Left lung (tissue), 10 donors: ENCODE measurements around the gene CCDC196. TPM values are rescaled to one million over a fixed set of nuclear protein-coding genes. Genes with fewer than 3 reads are reported as not detected.

Source experiments
- ATAC-seq: fragments of 200-7000 bp; cut with Tn5 transposase; one replicate; pipeline ENCODE4 v1.9.1; 2020; ENCODE audit warnings: moderate library complexity
- DNase-seq, 4 donors: peaks; one replicate each; pipeline ENCODE4 v3.0.0-alpha.2; 2013 to 2020
- H3K27ac ChIP-seq, 2 donors: fragments of 200-600 bp; sonication (generic) in 1 of 2; one replicate each; pipeline versions ENCODE4 v1.5.0 to v1.8.0; 2020 to 2021
- H3K27me3 ChIP-seq, 2 donors: fragments of 200-600 bp; sonication (generic) in 1 of 2; one replicate each; pipeline versions ENCODE4 v1.5.0 to v1.8.0; 2020 to 2021
- H3K36me3 ChIP-seq, 2 donors: fragments of 200-600 bp; sonication (generic) in 1 of 2; one replicate each; pipeline versions ENCODE4 v1.5.0 to v1.8.0; 2020 to 2021
- H3K4me1 ChIP-seq, 2 donors: fragments of 200-600 bp; one replicate each; pipeline ENCODE4 v1.8.0; 2021
- H3K4me3 ChIP-seq, 2 donors: fragments of 200-600 bp; sonication (generic) in 1 of 2; one replicate each; pipeline versions ENCODE4 v1.5.0 to v1.8.0; 2020 to 2021; ENCODE audit warnings: mild to moderate bottlenecking in 1 of 2
- H3K9me3 ChIP-seq, 2 donors: fragments of 200-600 bp; sonication (generic) in 1 of 2; one replicate each; pipeline versions ENCODE4 v1.5.0 to v1.8.0; 2020 to 2021
- intact Hi-C, 2 donors: fragments of 100-400 bp; cut with DNase I; formaldehyde crosslinking; loops; one replicate each; pipeline versions ENCODE4 v1.11.2 to v1.14.2; 2022
- polyA plus RNA-seq, 6 donors: library from polyadenylated mRNA; unstranded; fragments of 120-200 nt; gene quantifications; one replicate each; pipeline ENCODE4 v1.2.1, GENCODE V29; 2013; ENCODE audit not compliant: insufficient read length in 6 of 6
- total RNA-seq, 2 donors: library from RNA; stranded (reverse); fragmentation: NEBNext Ultra II Directional; extraction: Animal tissue kit (Norgen Biotek cat#: 25700); gene quantifications; one replicate each; pipeline ENCODE4 v1.2.1, GENCODE V29; 2021
- TF ChIP-seq, protein P1 (sequence below), 2 donors: fragments of 200-600 bp; sonication (generic) in 1 of 2; IDR thresholded peaks; one replicate each; pipeline versions ENCODE4 v1.5.0 to v1.8.0; 2021; ENCODE audit warnings: antibody characterized with exemption in 2 of 2
- donor health status: DM: no; HTN: yes; CAD: no.
- donor health status: DM: no; HTN: no; CAD: no.

The CCDC196 gene
- total and polyA plus RNA-seq, 8 donors, result 0.18 to 0.32 TPM; not detected in 6

DNA sequence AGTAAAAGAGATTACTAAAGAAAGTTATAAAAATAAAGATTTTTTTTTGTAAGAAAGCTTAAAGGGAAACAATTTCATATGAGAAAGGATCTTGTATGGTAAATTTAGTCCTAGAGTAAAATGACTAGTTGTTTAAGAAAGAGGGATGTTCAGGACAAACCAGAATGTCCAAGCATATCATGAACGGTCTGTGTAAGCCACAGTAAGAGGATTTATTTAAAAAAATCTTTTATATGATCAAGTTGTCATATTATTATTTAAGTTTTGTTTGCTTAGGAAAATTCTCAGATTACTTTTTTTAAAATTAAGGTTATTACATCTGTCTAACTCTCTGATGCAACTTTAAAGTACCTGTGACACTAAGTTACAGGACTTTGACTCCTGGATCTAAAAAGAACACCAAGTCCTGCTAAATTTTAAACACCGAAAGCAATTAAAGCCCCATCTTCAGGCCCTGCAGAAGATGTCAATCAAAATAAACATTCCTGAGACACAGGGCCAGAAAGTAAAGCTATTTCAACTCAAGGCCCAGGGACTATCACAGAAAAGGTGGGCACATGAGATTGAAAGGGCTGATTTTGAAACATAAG, 17.3 kb upstream of the CCDC196 start:
- no peak for ATAC-seq
- TF ChIP-seq, protein P1, sequence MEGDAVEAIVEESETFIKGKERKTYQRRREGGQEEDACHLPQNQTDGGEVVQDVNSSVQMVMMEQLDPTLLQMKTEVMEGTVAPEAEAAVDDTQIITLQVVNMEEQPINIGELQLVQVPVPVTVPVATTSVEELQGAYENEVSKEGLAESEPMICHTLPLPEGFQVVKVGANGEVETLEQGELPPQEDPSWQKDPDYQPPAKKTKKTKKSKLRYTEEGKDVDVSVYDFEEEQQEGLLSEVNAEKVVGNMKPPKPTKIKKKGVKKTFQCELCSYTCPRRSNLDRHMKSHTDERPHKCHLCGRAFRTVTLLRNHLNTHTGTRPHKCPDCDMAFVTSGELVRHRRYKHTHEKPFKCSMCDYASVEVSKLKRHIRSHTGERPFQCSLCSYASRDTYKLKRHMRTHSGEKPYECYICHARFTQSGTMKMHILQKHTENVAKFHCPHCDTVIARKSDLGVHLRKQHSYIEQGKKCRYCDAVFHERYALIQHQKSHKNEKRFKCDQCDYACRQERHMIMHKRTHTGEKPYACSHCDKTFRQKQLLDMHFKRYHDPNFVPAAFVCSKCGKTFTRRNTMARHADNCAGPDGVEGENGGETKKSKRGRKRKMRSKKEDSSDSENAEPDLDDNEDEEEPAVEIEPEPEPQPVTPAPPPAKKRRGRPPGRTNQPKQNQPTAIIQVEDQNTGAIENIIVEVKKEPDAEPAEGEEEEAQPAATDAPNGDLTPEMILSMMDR (IDR thresholded peaks at IDR 0.05), result no peak
- H3K27me3 ChIP-seq, result no peaks in the 10 kb centered on the region
- H3K27ac ChIP-seq, result no peak overlapping the region
- no peaks in the 10 kb centered on the region for H3K4me1 ChIP-seq
- H3K4me3 ChIP-seq, result no peak overlapping the region
- DNase-seq, result no peak
- peaks cover 0 to 37% of the 10 kb centered on the region in 2 donors for H3K9me3 ChIP-seq
- intact Hi-C loops, result no loop called here
- no peaks in the 10 kb centered on the region for H3K36me3 ChIP-seq

DNA sequence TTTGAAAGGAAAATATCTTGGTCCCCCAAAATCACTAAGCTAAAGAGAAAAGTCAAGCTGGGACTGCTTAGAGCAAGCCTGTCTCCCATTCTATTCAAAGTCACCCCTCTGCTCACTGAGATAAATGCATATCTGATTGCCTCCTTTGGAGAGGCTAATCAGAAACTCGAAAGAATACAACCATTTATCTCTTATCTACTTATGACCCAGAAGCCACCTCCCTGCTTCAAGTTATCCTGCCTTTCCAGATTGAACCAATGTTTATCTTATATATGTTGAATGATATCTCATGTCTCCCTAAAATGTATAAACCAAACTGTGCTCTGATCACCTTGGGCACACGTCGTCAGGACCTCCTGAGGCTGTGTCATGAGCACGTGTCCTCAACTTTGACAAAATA, 14.6 kb upstream of the CCDC196 start:
- Histone ChIP-seq H3K27me3 (no peaks in the 10 kb centered on the region), H3K9me3 (peaks cover 0 to 37% of the 10 kb centered on the region in 2 donors)
- TF ChIP-seq, protein P1 (IDR thresholded peaks at IDR 0.05), result no peak

DNA sequence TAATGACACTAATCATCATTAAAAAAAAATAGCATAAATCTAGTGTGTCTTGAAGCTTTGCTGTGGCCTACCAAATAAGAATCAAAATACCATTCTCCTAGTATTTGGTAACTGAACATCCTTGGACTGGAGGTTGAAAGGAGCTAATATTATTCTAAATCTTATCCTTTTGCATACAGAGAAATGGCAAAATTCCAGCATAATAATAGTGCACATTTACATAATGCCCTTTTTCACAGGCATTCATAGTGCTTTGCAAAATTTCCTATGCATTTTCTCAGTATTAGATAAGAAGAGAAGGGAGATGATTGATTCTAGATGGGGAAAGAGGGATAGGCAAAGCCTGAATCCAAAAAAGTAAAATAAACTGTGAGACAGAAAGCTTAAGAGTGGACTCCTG, 13.9 kb upstream of the CCDC196 start:
- intact Hi-C loops, result no loop called here

More for the DNA sequence above, 14.6 kb upstream of the CCDC196 start:
- ATAC-seq, result no peak
- Histone ChIP-seq H3K36me3 (no peaks in the 10 kb centered on the region), H3K27ac (no peak overlapping the region), H3K4me3 (no peak overlapping the region), H3K4me1 (no peaks in the 10 kb centered on the region)
- intact Hi-C loops, result no loop called here
- no peak for DNase-seq

DNA sequence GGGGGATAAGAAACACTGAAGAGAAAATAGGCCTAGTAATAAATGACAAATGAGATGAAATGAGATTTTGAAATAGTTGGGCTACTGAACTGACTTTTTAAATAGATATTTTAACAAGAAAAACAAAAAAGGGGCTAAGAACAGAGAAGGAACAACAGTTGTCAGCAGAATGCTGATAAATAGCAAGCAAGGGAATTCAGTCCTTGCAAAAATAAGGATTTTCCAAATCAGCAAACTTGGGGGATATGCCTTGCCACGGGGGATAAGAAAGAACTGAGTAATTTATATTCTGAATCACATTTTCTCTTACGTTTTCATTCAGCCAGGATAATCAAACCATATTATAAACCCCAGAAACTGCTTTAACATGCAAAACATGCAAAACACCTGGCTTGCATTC, 12.9 kb upstream of the CCDC196 start:
- H3K9me3 ChIP-seq, result peaks cover 0 to 37% of the 10 kb centered on the region in 2 donors
- DNase-seq (no peak), ATAC-seq (no peak)
- no peaks in the 10 kb centered on the region for H3K4me1 ChIP-seq
- H3K4me3 ChIP-seq, result no peak overlapping the region
- H3K36me3 ChIP-seq, result no peaks in the 10 kb centered on the region
- intact Hi-C loops, result no loop called here
- no peak overlapping the region for H3K27ac ChIP-seq
- no peaks in the 10 kb centered on the region for H3K27me3 ChIP-seq
- TF ChIP-seq, protein P1 (IDR thresholded peaks at IDR 0.05), result no peak

More for the DNA sequence above, 13.9 kb upstream of the CCDC196 start:
- Histone ChIP-seq H3K4me1 (no peaks in the 10 kb centered on the region), H3K27me3 (no peaks in the 10 kb centered on the region), H3K36me3 (no peaks in the 10 kb centered on the region), H3K27ac (no peak overlapping the region), H3K9me3 (peaks cover 0 to 37% of the 10 kb centered on the region in 2 donors), H3K4me3 (no peak overlapping the region)
- DNase-seq, result no peak
- TF ChIP-seq, protein P1 (IDR thresholded peaks at IDR 0.05), result no peak
- ATAC-seq, result no peak

DNA sequence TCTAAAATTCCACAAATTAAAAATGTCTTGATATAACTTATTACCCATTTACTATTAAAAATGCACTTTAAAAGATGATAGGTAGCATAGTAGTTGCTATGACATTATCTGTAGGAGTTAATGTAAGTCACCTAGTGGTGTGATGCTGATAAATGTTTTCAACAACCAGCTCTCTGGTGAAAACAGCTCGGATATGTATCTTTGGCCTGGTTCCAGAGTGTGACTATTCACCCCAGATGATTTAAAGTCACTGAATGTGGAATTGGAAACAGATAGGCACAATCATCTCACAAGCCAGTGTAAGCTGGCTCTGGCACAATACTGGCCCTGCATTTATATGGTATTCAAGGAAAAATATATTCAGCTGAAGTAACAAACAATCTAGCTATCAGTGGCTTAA, 9.2 kb upstream of the CCDC196 start:
- intact Hi-C loops, result no loop called here
- H3K4me1 ChIP-seq, result no peaks in the 10 kb centered on the region
- no peaks in the 10 kb centered on the region for H3K36me3 ChIP-seq
- TF ChIP-seq, protein P1 (IDR thresholded peaks at IDR 0.05), result no peak
- no peak overlapping the region for H3K27ac ChIP-seq
- ATAC-seq, result no peak
- no peaks in the 10 kb centered on the region for H3K27me3 ChIP-seq
- H3K4me3 ChIP-seq, result no peak overlapping the region
- DNase-seq, result no peak
- peaks cover 0 to under 1% of the 10 kb centered on the region in 2 donors for H3K9me3 ChIP-seq
